NCI-H2196 (cell line): ENCODE data around the gene TSC2.
"Not testable (repeated sequence)": the region's sequence is repeated elsewhere in the genome, so short reads cannot be mapped to it uniquely, and the experiment has no call there.

Source experiments
- DNase-seq: peaks from one replicate; lab custom pipeline; 2025; ENCODE audit not compliant: unreplicated experiment; lab: John Stamatoyannopoulos, UW

Gene TSC2

DNA sequence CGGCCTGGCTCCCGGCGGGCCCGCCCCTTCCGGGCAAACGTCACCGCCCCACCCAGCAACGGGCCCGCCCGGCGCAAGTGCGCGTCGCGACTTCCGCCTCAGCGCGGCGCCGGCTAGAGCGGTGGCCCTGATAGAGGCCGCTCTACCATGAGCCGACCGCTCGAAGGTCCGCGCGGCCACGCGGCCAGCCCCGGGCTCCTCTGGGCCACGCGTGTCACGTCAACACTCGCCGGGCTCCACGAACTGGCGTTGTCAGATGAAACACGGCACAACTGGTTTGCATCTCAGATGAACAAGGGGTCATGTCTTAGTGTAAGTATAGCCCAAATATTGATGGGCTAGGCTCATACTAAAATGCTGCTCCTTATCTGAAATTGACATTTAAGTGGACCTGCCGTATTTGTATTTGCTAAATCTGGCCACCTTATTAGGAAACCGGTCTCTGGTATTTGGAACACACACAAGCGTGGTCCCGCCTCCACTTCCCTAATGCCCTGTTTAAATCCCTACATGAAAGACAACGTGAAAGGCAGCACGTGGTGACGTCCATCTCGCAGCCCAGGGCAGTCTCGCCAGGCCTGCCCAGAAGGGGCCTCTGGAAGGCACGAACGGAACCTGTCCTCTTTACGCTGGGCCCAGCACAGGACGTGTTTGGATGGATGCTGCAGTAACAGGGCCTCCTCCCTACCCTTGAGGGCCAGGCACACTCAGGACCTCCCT lies 37.8 kb upstream of the TSC2 start, which contains the start of gene ZNF598:
ZNF598 (minus strand) TSS at position 31 of the 720 bp plus-strand sequence.
- DNase-seq, result peak; percentile 87

DNA sequence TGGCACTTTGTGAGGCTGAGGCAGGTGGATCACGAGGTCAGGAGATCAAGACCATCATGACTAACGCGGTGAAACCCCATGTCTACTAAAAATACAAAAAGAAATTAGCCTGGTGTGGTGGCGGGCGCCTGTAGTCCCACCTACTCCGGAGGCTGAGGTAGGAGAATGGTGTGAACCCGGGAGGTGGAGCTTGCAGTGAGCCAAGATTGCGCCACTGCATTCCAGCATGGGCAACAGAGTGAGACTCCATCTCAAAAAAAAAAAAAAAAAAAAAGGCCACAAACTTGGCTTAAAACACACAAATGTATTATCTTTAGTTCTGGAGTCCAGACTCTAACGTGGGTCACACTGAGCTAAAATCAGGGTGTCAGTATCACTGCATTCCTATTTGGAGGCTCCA lies 36.1 kb upstream of the TSC2 start:
- not testable (repeated sequence) for DNase-seq

DNA sequence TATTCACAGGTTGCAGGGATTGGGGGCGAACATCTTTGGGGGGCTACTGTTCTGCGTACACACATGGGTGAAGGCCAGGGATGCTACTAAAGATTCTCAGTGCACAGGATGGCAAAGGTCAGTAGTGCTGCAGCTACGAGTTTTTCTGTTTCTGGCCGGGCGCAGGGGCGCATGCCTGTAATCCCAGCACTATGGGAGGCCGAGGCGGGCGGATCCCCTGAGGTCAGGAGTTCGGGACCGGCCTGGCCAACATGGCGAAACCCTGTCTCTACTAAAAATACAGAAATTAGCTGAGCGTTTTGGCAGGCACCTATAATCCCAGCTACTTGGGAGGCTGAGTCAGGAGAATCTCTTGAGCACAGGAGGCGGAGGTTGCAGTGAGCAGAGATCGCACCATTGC lies 34.3 kb upstream of the TSC2 start:
- no peak for DNase-seq

DNA sequence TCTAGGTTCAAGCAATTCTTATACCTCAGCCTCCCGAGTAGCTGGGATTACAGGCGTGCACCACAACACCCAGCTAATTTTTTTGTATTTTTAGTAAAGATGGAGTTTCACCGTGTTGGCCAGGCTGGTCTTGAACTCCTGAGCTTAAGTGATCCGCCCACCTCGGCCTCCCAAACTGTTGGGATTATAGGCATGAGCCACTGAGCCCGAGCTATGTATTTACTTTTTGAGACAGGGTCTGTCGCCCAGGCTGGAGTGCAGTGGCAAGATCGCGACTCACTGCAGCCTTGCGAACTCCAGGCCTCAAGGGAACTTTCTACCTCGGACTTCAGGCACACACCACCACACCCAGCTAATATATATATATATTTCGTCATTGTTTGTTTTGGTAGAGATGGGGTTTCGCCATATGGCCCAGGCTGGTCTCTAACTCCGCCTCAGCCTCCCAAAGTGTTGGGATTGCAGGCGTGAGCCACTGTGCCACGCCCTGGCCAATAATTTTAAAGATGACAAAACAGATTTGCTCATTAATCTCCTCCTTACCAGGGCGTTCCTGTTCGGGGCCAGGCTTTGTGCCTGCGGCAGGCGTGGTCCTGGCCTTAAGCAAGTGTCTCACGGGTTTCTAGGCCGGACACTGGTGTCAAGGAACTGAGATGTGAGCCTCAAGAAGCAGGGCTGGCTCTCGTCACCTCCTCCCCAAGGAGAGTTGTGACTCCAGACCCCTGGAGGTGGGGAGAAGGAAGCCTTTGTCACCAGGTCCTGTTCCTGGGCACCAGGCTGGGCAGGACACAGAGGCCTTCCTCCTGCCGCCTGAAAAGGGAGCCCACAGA lies 32.5 kb upstream of the TSC2 start:
- no peak for DNase-seq

DNA sequence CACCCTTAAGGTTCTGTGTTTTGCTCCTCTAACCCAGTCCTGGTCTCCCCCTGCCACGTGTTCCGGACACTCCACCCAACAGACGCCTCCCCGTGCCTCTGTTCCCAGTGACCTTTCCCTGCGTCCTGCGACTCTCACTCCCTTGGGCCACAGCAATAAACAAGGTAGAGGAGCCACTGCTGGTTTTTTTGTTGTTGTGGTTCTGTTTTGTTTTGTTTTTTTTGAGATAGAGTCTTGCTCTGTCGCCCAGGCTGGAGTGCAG lies 31.9 kb upstream of the TSC2 start:
- DNase-seq, result no peak

DNA sequence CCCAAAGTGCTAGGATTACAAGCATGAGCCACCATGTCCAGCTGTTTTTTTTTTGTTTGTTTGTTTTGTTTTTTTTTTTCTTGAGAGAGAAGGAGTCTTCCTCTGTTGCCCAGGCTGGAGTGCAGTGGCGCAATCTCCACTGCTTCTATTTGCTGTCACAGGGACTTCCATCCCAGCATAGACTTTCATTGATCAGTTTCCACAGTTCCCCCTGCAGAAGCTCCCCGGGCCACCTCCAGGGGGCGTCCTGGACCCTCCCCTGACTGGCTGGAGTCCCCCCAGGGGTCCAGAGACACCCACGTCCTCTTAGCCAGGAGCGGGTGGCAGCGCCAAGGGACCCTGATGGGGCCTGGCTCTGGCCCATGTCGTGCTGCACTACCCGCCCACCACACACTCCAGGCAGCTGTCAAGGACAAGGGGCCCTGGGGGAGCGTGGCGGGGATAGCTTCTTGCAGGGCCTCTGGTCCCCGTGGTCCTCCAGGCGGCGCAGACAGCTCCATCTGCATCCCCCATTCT lies 31.3 kb upstream of the TSC2 start:
- DNase-seq, result no peak

DNA sequence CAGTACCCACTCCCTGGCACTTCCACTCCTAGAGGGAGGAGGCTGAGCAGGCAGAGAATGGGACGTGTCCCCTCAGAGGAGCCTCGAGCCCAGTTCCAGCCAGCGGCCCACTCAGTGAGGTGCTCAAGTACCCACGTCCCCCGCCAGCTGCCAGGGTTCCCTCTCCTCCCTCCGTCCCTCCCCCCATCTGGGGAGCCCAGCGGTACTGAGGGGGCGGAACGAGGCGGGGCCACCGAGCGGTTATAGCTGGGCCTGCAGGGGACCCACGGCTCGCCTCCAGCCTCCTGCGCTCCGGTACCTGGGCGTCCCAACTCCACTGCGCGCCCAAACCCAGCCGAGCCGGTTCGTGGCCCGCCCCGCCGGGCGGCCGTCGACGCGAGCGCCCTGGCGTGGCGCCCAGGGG lies 28.3 kb upstream of the TSC2 start, which contains the start of gene NPW:
NPW (plus strand) TSS at position 268 of the 403 bp plus-strand sequence.
- no peak for DNase-seq

DNA sequence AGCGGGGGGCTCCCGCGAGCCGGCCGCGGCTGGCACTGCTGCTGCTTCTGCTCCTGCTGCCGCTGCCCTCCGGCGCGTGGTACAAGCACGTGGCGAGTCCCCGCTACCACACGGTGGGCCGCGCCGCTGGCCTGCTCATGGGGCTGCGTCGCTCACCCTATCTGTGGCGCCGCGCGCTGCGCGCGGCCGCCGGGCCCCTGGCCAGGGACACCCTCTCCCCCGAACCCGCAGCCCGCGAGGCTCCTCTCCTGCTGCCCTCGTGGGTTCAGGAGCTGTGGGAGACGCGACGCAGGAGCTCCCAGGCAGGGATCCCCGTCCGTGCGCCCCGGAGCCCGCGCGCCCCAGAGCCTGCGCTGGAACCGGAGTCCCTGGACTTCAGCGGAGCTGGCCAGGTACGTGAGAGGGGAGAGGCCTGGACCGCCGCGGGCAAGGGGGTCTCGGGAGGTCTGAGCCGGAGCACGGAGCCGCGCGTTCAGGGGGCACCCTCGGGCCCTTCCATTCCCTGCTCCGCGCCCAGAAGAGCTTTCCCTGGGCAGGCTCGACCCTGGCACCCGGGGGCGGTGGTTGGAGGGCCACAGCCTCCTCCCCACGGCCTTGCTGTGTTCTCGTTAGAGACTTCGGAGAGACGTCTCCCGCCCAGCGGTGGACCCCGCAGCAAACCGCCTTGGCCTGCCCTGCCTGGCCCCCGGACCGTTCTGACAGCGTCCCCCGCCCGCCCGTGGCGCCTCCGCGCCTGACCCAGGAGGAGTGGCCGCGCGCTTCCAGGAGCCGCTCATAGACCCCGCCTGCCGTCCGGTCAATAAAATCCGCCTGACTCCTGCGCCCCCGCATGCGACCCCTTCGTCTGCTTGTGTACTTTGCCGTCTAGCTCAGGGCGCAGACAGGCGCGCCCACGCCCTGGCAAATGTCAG lies 27.6 kb upstream of the TSC2 start:
- no peak for DNase-seq

DNA sequence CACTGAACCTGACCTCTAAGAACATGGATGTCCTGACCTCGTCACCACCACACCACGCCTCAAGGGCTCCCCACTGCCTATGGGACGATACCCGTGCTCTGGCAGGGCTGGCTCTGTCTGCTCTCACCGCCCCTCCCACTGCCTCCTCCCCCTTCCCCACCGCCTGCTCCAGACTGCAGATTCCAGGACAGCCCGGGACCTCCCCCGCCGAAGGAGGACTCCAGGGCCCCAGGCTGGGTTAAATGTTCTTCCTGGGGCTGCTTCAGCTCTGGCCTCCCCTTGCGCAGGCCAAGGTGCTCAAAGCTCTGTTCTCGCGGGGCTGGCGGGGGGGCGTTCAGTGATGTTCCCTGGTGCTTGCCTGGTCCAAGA lies 25.1 kb upstream of the TSC2 start:
- no peak for DNase-seq

DNA sequence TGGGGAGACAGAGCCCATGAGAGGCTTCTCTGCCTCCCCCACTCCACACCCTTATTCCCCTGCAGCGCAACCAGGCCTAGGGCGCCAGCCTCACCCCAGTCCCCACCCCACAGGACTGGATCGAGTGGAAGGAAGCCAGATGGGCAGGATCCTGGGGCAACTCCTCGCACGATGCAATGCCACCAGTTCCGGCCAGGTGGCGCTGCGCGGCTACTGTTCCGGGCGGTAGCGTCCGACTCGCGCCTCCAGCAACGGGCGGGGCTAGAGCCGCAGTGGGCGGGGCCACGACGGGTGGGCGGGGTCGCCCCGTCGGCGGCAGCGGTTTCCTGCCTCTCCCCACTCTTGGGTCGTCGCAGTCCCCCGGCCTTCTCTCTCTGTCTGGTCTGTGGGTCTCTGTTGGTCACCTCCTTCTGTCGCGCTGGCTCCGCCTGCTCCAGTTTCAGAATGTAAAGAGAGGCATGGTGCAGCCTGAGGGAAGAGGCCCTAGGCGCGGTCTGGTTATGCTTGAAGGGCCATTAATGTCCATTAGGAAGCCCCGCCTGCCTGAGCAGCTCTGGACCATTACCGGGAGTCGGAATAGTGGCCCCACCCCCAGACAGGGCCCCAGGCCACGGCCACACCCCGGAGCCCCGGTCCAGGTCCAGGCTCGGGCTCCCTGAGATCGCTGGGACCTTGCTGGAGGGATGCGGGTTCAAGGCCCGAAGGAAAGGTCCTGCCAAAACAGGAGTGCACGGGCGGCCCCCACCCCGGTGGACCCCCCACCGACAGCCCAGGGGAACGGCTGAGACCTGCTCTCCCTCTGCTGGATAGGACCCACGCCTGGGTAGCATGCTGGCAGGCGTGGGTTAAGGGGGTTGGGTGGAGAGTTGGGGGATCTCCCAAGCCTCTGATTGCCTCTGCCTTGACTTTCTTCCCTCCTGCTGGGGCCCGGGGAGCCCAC lies 24.4 kb upstream of the TSC2 start:
- DNase-seq, result peak; percentile 92

DNA sequence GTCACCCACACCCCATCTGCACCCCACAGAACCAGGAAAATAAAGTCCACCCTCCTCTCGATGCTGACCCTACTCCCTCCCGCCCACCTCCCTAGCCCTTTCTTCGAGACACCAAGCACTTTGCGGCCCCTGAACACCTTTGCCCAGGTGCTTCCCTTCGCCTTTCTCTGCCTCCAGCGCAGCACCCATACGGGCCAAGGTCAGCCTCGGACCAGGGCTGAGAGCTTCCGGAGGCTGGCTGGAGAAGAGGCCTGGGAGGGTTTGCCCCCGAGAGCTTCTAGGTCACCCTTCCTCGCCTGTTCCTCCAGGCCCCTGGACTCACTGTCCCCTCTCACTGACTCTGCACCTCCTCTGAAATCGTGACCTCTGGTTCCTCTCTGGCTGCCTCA lies 23.8 kb upstream of the TSC2 start:
- DNase-seq, result no peak

DNA sequence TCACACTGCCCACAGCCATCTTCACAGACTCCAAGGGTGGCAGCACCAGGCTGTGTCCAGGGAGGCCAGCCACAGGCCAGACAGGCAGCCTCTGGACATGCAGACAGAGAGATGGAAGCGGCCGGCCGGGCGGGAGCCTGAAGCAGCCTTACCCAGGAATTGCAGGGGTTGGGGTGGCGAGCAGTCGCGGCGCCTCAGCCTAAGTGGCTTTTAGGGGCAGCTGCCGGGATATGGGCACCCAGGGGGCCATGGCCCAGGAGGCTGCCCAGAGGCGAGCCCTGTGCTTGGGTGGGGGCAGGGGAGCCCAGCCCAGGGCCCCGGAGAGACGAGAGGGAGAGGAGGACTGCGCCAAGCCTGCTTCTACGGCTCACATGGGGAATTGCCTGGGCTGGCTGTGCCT lies 22.5 kb upstream of the TSC2 start:
- DNase-seq, result no peak

DNA sequence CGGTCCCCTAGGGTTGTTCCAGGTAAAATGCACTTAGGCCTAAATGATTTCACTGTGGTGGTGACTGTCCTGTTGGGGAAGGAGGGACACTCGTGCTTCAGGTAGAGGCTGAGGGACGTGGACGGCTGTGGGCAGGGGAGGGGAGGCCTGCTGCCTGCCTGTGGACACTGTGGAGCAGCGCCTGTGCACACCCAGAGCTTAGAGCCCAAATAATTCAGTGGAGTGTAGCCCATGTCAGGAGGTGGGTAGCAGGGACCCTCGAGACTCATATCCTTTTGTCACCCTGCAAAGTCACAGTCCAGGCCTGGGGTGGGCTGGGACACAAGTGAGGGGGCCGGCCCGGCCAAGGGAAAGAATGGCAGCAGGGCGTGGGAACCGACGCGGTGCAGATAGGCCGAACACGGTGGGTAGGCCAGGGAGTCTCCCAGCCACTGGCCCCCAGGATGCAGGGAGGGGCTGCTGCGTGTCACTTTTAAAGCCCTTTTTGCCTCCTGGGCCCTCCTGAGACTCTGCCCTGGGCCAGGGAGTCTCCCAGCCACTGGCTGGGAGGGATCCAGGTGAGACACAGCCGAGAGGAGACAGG lies 21.8 kb upstream of the TSC2 start:
- DNase-seq, result no peak

DNA sequence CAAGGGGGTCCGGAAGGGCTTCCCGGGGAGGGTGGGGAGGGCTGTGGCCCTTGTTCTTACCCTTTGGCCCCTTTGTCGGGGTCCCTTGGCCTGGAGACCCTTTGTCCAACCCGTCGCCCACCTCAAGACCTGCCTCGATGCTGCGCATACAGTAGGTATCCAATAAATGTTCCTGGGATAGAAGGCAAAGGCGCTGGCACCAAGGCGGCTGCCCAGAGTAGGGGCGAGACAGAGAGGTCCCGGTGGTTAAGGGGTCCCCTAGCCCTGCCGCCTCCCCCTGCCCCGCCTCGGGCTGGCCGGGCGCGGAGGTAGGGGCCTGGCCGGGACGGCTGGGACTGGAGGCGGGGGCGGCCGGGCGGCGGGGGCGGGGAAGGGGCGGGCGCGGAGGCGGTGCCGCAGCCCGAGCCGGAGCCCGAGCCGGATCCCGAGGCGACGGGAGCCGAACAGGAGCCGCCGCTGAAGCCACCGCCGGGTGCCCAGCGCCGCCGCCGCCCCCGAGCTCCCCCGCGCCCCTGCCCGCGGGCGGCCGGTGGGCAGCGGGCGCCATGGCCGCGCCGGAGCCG lies 21.2 kb upstream of the TSC2 start, which contains the start of gene NHERF2:
NHERF2 (plus strand) TSS at position 442 of the 563 bp plus-strand sequence; CDS start at position 546, 104 bp downstream.
- DNase-seq, result peak; percentile 39

DNA sequence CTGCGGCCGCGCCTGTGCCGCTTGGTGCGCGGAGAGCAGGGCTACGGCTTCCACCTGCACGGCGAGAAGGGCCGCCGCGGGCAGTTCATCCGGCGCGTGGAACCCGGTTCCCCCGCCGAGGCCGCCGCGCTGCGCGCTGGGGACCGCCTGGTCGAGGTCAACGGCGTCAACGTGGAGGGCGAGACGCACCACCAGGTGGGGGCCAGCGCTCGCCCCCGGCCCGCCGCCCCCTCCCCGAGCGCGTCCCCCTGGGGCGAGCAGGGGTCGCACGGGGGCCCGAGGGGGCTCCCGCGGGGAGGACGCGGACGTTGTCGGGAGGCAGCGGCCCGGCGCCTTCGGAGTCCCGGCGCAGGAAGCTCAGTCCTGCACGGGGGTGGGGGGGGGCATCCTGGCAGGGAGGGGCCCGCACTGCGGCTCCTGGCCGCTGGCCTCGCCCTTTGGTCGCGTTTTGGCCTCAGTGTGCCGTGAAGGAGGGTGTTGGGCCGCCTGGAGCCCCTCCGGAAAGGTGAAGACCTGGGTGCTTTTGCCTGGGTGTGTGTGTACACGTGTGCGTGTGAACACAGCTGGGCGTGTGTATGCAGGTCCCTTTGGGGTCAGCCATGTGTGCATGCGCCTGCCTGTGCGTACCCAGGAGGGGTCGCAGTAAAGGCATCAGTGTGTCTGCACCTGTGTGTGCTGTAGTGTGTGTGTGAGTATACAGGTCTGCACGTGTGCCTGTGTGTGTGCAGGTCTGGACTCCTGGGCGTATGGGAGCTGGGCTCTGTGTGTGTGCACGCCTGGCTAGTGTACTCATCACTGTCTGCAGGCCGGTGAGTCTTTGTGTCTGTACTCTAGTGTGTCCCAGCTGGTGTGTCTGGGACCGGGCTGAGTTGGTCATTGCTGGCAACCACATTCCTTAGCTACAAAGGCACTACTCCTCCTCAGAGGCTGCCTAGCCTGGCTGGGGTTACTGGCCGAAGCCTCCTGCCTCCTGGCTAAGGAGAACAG lies 20.5 kb upstream of the TSC2 start:
- no peak for DNase-seq

DNA sequence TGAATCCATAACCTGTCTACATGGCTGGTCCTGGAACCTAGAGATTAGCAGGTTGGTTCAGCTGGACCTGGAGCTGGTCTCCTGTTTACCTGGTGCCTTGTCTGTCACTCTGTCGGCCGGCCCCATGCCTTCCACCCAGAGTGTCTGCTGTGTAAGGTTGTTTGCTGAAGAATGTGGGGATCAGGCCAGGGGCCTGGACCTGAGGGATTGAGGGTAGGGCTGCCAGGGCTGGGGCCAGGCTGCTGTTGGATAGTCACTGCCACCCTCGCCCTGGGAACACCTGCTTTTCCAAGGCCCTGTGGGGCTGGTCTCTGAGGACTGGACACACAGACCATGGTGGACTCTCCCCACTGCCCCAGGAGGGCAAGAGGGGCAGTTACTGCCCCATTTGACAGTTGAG lies 19.6 kb upstream of the TSC2 start:
- no peak for DNase-seq

DNA sequence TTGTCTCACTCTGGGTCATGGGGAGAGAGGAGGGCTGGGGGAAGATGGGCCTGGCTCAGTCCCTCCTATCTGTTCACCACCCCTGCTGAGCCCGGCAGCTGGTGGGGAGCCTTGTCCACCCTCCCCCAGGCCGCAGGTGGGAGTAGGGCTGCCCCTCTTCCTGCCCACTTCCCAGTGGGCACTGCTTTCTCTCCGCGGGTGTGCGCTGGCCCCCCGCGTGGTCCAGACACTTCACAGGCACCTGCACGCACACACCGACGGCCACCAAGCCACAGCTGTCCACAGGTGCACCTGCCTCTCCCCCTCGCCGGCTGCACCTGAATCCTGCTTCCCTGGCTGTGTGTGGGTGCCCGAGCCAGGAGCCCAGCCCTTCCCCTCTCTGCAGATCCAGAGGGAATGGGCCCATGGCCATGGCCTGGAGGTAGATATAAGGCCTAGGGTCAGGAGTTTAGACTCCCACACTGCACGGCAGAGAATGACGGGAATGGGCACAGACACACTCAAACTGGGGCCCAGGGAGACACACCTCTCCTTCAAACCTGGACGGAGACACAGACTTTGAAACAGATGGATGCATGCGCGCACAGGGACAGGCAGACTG lies 19.1 kb upstream of the TSC2 start:
- DNase-seq, result no peak

DNA sequence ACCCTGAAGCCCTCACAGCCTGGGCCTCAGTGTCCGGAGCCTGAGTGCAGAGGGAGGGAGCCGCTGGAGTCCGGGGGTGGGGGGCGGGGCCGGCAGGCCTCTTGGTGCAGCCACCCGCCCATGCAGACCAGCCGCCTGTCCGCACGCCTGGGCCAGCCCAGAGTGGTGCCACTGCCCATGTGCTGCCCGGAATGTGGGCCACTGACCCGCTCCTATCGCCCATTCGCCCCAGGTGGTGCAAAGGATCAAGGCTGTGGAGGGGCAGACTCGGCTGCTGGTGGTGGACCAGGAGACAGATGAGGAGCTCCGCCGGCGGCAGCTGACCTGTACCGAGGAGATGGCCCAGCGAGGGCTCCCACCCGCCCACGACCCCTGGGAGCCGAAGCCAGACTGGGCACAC lies 18.4 kb upstream of the TSC2 start:
- DNase-seq, result no peak
